Head of caudate nucleus (tissue), 42 donors: Measurements from ENCODE around the gene PRDM16.

Experiments used
- DNase-seq, 42 donors: peaks; one replicate each; pipeline versions ENCODE4 v3.0.0 to v3.0.0-alpha.2; 2020 to 2021; ENCODE audit warnings: mixed read lengths in 7 of 42
- intact Hi-C: fragments of 100-400 bp; cut with DNase I; formaldehyde crosslinking; loops from one replicate; pipeline ENCODE4 v1.15.0; 2022

The PRDM16 gene

GRCh38 chr1:3049905-3050304, 19.1 kb upstream of the PRDM16 start:
- DNase-seq = peak in 8 of 42 donors; percentile 4 to 19 (median 11)
- intact Hi-C loops = no loop called here

DNA sequence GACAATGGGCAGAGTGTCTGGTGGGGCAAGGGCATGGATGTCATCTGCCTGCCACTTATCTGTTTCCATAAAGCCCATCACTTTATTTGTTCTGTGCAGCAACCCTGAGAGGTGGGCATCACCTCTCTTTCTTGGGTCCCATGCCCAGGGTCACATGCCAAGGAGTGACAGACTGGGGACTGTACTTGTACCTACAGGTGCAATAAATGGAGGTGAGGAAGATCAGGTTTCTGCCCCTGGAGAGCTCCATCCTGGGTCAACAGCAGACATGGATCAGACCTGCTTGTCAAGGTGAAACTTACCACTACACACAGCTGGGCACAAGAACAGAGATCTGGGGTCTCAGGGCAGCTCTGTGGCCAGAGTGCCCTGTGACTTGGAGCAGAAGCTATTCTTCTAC, 18.4 kb upstream of the PRDM16 start:
- intact Hi-C loops = no loop called here

DNA sequence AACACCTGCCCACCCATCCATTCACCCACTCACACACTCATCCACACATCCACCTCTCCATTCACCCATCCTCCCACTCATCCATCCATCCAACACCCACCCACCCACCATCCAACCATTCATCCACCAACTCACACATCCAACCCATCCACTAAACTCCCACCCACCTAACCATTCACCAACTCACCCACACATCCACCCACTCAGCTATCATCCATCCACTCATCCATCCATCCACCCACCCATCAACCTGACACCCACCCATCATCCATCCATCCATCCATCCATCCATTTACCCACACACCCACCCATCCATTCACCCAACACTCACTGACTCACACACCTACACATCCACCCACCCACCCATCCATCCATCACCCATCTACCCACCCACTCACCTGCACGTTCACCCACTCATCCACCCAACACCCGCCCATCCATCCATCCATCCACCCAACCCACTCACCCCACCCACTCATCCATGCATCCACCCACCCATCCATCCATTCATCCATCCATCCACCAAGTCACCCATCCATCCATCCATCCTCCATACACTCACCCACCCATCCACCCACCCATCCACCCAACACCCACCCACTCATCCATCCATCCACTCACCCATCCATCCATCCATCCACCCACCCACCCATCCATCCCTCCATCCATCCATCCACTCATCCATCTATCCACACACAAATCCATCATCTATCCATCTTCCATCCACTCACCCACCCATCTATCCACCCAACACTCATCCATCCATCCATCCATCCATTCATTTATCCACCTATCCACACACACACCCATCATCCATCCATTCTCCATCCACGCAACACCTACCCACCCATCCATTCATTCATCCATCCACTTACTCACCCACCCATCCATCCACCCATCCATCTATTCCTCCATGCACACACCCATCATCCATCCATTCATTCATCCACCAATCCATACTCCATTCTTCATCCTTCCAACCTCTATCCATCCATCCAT, 17.4 kb upstream of the PRDM16 start:
- peak in 3 of 42 donors; percentile 1 to 7 (median 7) for DNase-seq
- intact Hi-C loops = no loop called here

More for the DNA sequence above, 18.4 kb upstream of the PRDM16 start:
- peak in 3 of 42 donors; percentile 0 to 2 (median 2) for DNase-seq

DNA sequence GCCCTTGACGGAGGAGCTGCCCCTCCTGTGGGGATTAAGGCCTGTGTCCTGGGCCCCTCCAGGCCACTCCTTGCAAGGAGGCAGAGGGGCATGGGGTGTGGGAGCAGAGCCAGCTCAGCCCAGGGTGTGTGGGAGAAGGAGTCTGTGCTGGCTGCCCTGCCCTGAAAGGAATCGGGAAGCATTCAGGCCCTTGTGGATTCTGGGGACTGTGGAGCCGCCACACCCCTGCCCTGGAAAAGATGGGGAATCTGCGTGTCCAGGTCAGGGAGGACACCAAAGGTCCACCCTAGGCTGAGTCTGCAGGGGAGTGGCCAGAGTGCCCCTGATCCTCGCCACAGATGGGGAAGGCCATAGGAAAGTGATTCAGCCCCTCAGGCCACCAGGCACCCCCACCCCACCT, 16.5 kb upstream of the PRDM16 start:
- intact Hi-C loops = no loop called here
- peak in 5 of 42 donors; percentile 0 to 13 (median 7) for DNase-seq

DNA sequence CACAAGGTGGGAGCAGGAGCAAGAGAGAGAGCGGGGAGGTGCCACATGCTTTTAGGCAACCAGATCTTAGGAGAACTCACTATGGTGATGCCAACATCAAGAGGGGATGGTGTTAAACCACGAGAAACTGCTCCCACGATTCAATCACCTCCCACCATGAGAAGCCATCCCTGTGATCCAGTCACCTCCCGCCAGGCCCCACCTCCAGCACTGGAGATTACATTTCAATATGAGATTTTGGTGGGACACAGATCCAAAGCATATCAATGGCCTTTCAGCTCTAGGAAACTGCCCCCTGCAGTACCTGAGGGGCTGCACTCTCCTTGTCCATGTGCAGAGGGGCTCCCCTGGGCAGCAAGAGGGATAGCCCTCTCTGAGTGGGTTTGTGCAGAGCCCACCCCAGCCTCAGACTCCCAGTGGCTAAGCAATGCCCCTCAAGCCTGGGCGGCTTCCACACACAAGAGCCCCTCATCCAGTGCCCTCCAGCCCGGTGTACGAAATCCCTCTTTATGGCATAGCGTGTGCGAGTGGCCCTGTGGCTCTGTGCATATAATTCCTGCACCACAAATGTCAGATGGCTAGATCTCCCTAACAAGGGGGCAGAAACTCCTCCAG, 15.5 kb upstream of the PRDM16 start:
- peak in 5 of 42 donors; percentile 2 to 12 (median 3) for DNase-seq
- intact Hi-C loops = no loop called here

GRCh38 chr1:3053986-3054385, 15.0 kb upstream of the PRDM16 start:
- peak in 5 of 42 donors; percentile 0 to 18 (median 3) for DNase-seq
- intact Hi-C loops = no loop called here

DNA sequence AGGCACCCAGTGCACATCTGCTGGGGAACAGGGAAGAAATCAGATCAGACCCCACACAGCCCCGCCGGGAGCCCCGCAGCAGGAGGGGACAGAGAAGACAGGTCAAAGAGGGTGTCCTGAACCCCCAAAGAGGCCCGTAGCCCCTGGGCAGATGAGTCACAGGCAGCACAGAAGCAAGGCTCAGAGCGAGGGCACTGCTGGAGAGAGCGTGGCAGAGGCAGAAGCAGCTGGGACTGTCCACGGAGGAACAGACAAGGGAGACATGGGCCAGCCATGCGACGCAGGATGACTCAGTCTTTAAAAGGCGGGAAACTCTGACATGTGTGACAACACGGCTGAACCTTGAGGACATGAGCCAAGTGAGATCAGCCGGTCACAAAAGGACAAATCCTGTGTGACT, 14.5 kb upstream of the PRDM16 start:
- DNase-seq = peak in 10 of 42 donors; percentile 0 to 27 (median 7)
- intact Hi-C loops = no loop called here

GRCh38 chr1:3055051-3055450, 14.0 kb upstream of the PRDM16 start:
- intact Hi-C loops = no loop called here

GRCh38 chr1:3056641-3057040, 12.4 kb upstream of the PRDM16 start:
- DNase-seq = peak in 7 of 42 donors; percentile 1 to 10 (median 3)
- intact Hi-C loops = no loop called here

More at GRCh38 chr1:3055051-3055450, 14.0 kb upstream of the PRDM16 start:
- DNase-seq = peak in 8 of 42 donors; percentile 0 to 17 (median 10)

GRCh38 chr1:3058263-3059030, 10.6 kb upstream of the PRDM16 start:
- DNase-seq = peak in 8 of 42 donors; percentile 0 to 19 (median 8)

GRCh38 chr1:3060127-3060526, 8.9 kb upstream of the PRDM16 start:
- intact Hi-C loops = no loop called here
- peak in 15 of 42 donors; percentile 2 to 39 (median 16) for DNase-seq

More at GRCh38 chr1:3058263-3059030, 10.6 kb upstream of the PRDM16 start:
- intact Hi-C loops = no loop called here

- intact Hi-C loops = no loop called here
- peak in 11 of 42 donors; percentile 0 to 27 (median 11) for DNase-seq
Observed at GRCh38 chr1:3060601-3061551, 8.1 kb upstream of the PRDM16 start.

- DNase-seq = peak in 6 of 42 donors; percentile 3 to 29 (median 6)
- intact Hi-C loops = no loop called here
Observed at GRCh38 chr1:3061566-3061965, 7.4 kb upstream of the PRDM16 start.

- intact Hi-C loops = no loop called here
- peak in 11 of 42 donors; percentile 0 to 26 (median 10) for DNase-seq
Observed at GRCh38 chr1:3061981-3062615, 6.9 kb upstream of the PRDM16 start.

GRCh38 chr1:3062616-3063378, 6.2 kb upstream of the PRDM16 start:
- peak in 15 of 42 donors; percentile 0 to 30 (median 11) for DNase-seq
- intact Hi-C loops = no loop called here
